Fibroblast of villous mesenchyme (primary cell): ENCODE measurements around the gene CCDC177. TPM values are rescaled to one million over a fixed set of nuclear protein-coding genes. Genes with fewer than 3 reads are reported as not detected.

Source experiments
- DNase-seq: peaks from one replicate; pipeline ENCODE4 v3.0.0-alpha.2; 2010; ENCODE audit warnings: low read depth
- H3K4me3 ChIP-seq: 2 replicates; pipeline ENCODE4 v1.5.1; 2011; ENCODE audit warnings: low read depth, mild to moderate bottlenecking, low read length
- CTCF ChIP-seq: IDR thresholded peaks from 2 replicates; pipeline ENCODE4 v1.5.1; 2012; ENCODE audit warnings: low read depth, mild to moderate bottlenecking, low read length; ENCODE audit not compliant: insufficient read depth
- total RNA-seq: library from RNA; depleted of rRNA; stranded (reverse); fragments of >200 nt; gene quantifications from 2 replicates; pipeline ENCODE4 v1.2.3, GENCODE V29; 2012

CCDC177 gene
- total RNA-seq, 1 donor, result not detected

- no peak overlapping the region for H3K4me3 ChIP-seq
Observed at GRCh38 chr14:69582829-69583228, 8.2 kb upstream of the CCDC177 start.

GRCh38 chr14:69582212-69582611 lies 7.5 kb upstream of the CCDC177 start:
- no peak overlapping the region for H3K4me3 ChIP-seq
- no peak for TF ChIP-seq CTCF
- DNase-seq, result no peak

More at GRCh38 chr14:69582829-69583228, 8.2 kb upstream of the CCDC177 start:
- no peak for TF ChIP-seq CTCF
- no peak for DNase-seq

DNA sequence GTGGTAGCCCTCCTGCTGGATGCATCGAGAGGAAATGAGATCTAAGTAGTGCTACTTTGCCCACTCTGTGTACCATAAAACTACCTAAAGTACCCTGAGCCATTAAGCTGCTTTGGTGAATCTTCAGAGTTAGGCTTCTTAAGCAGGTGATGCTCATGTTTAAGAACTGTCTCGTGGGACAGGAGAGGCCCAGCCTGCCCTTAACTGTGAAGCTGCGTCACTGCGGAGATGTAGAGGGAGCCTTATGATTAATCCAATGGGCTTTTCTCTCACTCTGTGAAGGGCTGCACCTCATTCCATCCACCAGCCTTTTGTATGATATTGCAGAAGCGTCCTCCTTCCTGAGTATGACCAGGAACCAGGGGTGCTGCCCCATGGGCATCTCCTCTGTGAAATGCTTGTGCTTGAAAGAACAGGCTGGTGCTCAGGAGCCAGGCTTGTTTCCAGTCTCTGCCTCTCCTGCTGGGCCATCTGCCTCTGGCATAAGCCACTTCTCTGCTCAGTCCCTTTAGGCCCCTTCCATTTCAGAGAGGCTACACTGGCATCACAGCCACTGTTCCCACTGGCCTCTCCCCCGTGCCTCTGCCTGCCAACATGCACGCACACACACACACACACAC lies 6.8 kb upstream of the CCDC177 start:
- no peak for DNase-seq
- TF ChIP-seq CTCF, result no peak
- H3K4me3 ChIP-seq, result no peak overlapping the region

DNA sequence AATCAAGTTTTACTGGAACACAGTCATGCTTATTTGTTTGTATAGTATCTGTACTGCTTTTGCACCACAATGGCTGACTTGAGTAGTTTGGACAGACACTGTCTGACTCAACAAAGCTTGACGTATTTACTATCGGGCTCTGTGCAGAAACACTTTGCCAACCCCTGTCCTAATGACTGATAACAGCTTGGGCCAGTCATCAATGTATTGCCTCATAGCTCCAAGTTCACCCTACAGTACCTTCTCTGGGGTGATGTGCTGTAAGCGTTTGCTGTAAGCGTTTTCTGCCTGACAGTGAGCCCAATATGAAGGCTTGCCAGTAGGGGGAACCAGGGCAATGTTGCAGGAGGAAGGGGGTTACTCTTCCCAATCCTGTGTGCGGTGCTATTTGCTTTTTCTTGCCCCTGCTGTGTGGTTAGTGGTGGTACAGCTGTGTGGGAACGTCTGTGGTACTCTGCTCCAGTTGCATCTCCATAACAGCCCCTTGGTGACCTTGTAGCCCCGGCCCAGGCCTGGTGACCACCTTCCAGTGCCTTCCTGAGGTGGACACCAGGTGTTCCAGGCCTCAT lies 5.4 kb upstream of the CCDC177 start:
- peak; percentile 74 for TF ChIP-seq CTCF
- H3K4me3 ChIP-seq, result no peak overlapping the region
- peak; percentile 87 for DNase-seq

DNA sequence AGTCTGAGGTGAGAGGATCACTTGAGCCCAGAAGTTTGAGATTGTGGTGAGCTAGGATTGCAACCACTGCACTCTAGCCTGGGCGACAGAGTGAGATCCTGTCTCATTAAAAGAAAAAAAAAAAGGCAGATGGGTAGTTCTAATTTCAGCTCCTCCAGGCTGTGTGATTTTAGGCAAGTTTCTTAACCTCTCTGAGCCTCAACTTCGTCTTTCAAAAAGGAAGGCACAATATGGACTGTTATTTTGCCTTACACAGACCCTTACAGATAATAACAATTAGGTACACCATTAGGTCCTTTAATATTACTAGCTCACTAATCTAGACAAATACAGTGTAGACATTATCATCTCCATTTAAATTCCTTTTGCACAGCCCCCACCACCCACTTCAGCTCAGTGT lies 4.8 kb upstream of the CCDC177 start:
- no peak for TF ChIP-seq CTCF
- DNase-seq, result no peak
- H3K4me3 ChIP-seq, result no peak overlapping the region

GRCh38 chr14:69574954-69575295 lies 254 bp upstream of the CCDC177 start:
- no peak for DNase-seq
- H3K4me3 ChIP-seq, result no peak overlapping the region
- TF ChIP-seq CTCF, result no peak

GRCh38 chr14:69573831-69574262 lies 824 bp downstream of the CCDC177 start:
- no peak for DNase-seq
- no peak for TF ChIP-seq CTCF
- no peak overlapping the region for H3K4me3 ChIP-seq
